Transverse colon (tissue), 4 donors: ENCODE measurements around the gene MAGEA11. TPM values are rescaled to one million over a fixed set of nuclear protein-coding genes. Genes with fewer than 3 reads are reported as not detected.

Experiments
- DNase-seq: peaks from one replicate; pipeline ENCODE4 v3.0.0-alpha.2; 2019
- H3K27ac ChIP-seq, 4 donors: fragments of 200-600 bp; sonication (generic); 2 replicates each; pipeline ENCODE4 v1.5.1; 2016 to 2018; ENCODE audit warnings: inconsistent platforms in 4 of 4
- H3K27me3 ChIP-seq: fragments of 200-600 bp; sonication (generic); 2 replicates; pipeline ENCODE4 v1.5.1; 2017; ENCODE audit warnings: inconsistent platforms
- H3K36me3 ChIP-seq, 4 donors: fragments of 200-600 bp; sonication (generic); 2 replicates each; pipeline ENCODE4 v1.5.1; 2017 to 2019; ENCODE audit warnings: inconsistent platforms in 4 of 4
- H3K4me1 ChIP-seq, 4 donors: fragments of 200-600 bp; sonication (generic); 2 replicates each; pipeline ENCODE4 v1.5.1; 2017 to 2020; ENCODE audit warnings: inconsistent platforms in 4 of 4
- H3K4me3 ChIP-seq, 4 donors: fragments of 200-600 bp; sonication (generic); 1 replicate in 1 of 4; 2 replicates in 3 of 4; pipeline versions ENCODE4 v1.5.1 to v1.6.1; 2017 to 2019; ENCODE audit warnings: inconsistent platforms in 4 of 4
- H3K9me3 ChIP-seq, 2 donors: fragments of 200-600 bp; sonication (generic); 2 replicates each; pipeline ENCODE4 v1.5.1; 2017 to 2019; ENCODE audit warnings: inconsistent platforms in 2 of 2
- EP300 ChIP-seq: sonication (generic); formaldehyde crosslinking; IDR thresholded peaks from one replicate; pipeline ENCODE4 v1.6.1; 2017; ENCODE audit warnings: antibody characterized with exemption, low read depth
- POLR2A ChIP-seq: fragments of 450-650 bp; IDR thresholded peaks from one replicate; pipeline ENCODE4 v1.6.1; 2016; ENCODE audit warnings: antibody characterized with exemption, mild to moderate bottlenecking, moderate library complexity
- POLR2AphosphoS5 ChIP-seq, 3 donors: sonication (generic); formaldehyde crosslinking; IDR thresholded peaks; one replicate each; pipeline ENCODE4 v1.6.1; 2016; ENCODE audit warnings: antibody characterized with exemption in 3 of 3
- WGBS, 2 donors: methylation state at CpG; one replicate each; pipeline ENCODE4 v1.1.5; 2018; ENCODE audit warnings: low coverage in 1 of 2; 5-methylcytosine and 5-hydroxymethylcytosine counted together
- in situ Hi-C, 4 donors: fragments of 200-750 bp; cut with MboI; loops; one replicate each; pipeline versions ENCODE4 v1.15.0 to v1.15.1; 2017; ENCODE audit warnings: low sequenced_read_pairs in 3 of 4, low pct_ligation_motif_present in 1 of 4, low pct_unique_long_range_greater_than_20kb in 1 of 4
- intact Hi-C: fragments of 100-400 bp; cut with DNase I; formaldehyde crosslinking; loops from one replicate; pipeline ENCODE4 v1.15.1; 2023; ENCODE audit warnings: low total_unique reads
- total RNA-seq, 4 donors: library from RNA; depleted of rRNA; stranded (reverse); fragments of >200 nt; gene quantifications; one replicate each; pipeline ENCODE4 v1.1.0, GENCODE V29; 2016
- TF ChIP-seq, protein P1 (sequence below), 5 experiments: fragments of 200-600 bp in 3 of 5; fragments of 450-650 bp in 2 of 5; sonication (generic) in 3 of 5; IDR thresholded peaks; 1 replicate in 2 of 5; 2 replicates in 3 of 5; pipeline ENCODE4 v1.5.1; 2016 to 2017; ENCODE audit warnings: antibody characterized with exemption in 5 of 5, inconsistent platforms in 3 of 5, mild to moderate bottlenecking in 2 of 5, moderate library complexity in 1 of 5

Gene MAGEA11
- total RNA-seq, 4 donors from 2014 or later, result not detected

DNA sequence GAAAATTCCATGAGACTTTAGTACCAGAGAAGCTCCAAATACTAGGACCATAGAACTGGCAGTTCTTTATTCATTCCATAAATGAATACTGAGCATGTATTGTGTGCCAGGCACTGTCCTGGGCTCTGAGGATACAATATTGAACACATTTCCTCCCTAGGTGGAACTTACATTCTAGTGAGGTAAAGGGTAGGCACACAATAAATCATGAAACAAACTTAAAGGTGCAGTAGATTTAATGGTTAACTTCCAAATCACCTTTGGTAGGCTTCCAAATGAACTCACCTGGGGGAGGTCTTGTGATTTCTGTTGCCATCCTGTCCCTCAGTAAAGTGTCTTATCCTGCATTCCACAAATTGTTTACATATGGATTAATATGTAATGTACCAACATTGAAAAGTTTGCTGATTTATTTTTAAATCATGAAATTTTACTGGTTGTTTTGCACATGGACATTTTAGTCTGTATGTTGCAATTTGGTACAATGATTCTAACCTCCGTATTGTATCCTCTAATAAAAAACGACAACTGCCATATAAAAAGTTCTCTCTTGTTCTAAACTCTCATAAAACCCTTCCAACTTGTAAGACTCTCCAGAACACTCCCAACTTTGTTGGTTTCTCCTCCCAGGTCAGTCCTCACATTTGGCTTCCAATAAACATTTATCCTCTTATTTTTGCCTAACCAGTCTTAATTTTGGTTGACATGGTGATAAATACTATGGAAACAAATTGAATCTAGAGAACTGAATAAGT, 4.5 kb upstream of the MAGEA11 start:
- TF ChIP-seq, protein P1, sequence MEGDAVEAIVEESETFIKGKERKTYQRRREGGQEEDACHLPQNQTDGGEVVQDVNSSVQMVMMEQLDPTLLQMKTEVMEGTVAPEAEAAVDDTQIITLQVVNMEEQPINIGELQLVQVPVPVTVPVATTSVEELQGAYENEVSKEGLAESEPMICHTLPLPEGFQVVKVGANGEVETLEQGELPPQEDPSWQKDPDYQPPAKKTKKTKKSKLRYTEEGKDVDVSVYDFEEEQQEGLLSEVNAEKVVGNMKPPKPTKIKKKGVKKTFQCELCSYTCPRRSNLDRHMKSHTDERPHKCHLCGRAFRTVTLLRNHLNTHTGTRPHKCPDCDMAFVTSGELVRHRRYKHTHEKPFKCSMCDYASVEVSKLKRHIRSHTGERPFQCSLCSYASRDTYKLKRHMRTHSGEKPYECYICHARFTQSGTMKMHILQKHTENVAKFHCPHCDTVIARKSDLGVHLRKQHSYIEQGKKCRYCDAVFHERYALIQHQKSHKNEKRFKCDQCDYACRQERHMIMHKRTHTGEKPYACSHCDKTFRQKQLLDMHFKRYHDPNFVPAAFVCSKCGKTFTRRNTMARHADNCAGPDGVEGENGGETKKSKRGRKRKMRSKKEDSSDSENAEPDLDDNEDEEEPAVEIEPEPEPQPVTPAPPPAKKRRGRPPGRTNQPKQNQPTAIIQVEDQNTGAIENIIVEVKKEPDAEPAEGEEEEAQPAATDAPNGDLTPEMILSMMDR (IDR thresholded peaks at IDR 0.05), result no peak
- TF ChIP-seq EP300 (no peak), POLR2A (no peak), POLR2AphosphoS5 (IDR thresholded peaks at IDR 0.05) (no peak)
- no peaks in the 10 kb centered on the region for H3K36me3 ChIP-seq
- no peak overlapping the region for H3K27ac ChIP-seq
- DNase-seq, result no peak
- 42% methylated on average over 2 of the region's 2 CpGs; no CpG with 5 or more reads in 1 of the 2 donors for WGBS, 2 donors
- H3K4me1 ChIP-seq, result no peaks in the 10 kb centered on the region
- no peaks in the 10 kb centered on the region for H3K9me3 ChIP-seq
- no peaks in the 10 kb centered on the region for H3K27me3 ChIP-seq
- no peak overlapping the region for H3K4me3 ChIP-seq
- in situ Hi-C loops, result no loop called here
- intact Hi-C loops, result no loop called here

DNA sequence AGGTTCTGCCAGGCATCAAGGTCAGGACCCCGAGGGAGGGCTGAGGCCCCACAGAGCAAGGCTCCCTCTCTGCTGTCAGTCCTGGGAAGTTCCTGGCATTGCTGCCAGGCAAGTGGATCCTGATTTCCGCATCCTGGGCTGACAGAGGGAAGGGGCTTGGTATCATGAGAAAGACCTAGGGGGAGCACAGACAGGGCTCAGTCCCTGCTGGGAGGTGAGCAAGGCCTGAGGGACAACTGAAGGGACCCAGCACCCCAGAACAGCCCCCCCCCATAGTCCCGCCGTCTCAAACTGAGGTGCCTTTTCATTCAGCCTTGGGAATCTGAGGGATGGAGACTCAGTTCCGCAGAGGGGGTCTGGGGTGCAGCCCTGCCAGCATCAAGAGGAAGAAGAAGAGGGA, 971 bp downstream of the MAGEA11 start:
- 90% methylated on average over 5 of the region's 5 CpGs; no CpG with 5 or more reads in 1 of the 2 donors for WGBS, 2 donors

DNA sequence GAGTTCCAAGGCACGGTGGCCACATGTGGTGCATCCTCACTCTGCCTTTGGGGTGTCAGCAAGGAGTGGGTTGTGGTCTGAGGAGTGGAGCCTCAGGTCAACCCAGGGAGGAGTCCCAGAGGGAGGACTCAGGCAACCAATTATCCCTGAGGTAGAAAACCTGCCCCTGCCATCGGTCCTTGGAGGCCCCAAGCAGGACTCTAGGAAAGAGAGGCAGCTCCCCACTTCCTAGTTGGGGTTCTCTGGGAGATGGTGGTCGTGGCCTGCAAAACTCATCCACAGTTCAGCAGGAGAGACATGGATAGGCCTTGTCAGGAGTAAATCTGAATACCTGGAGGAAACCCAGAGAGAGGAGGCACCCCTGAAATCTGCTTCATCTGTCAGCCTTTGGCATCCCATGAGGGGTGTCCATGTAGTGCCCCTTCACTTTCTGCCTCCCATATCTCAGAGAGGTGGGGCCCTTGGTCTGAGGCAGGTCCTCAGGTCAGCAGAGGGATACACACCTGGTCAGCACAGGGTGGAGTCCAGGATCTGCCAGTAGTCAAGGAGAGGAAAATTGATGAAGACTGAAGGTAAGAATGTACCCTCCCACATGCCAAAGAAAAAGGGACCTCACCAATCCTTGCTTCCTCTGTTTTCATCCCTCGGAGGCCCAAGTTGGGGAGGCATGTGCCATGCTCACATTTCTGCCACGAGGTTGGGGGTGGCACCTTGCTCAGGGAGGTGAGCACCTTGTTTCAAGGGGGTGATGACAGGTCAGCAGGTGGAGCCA, 1.6 kb downstream of the MAGEA11 start:
- no peak for DNase-seq
- H3K36me3 ChIP-seq, result no peaks in the 10 kb centered on the region
- 58% methylated on average over 5 of the region's 5 CpGs; no CpG with 5 or more reads in 1 of the 2 donors for WGBS, 2 donors
- intact Hi-C loops, result no loop called here
- no peaks in the 10 kb centered on the region for H3K27me3 ChIP-seq
- no peaks in the 10 kb centered on the region for H3K4me1 ChIP-seq
- TF ChIP-seq, protein P1 (IDR thresholded peaks at IDR 0.05), result no peak
- TF ChIP-seq EP300 (no peak), POLR2AphosphoS5 (IDR thresholded peaks at IDR 0.05) (no peak), POLR2A (no peak)
- in situ Hi-C loops, result no loop called here
- H3K4me3 ChIP-seq, result no peak overlapping the region
- no peak overlapping the region for H3K27ac ChIP-seq
- H3K9me3 ChIP-seq, result no peaks in the 10 kb centered on the region

More for the DNA sequence above, 971 bp downstream of the MAGEA11 start:
- no peak overlapping the region for H3K4me3 ChIP-seq
- H3K9me3 ChIP-seq, result no peaks in the 10 kb centered on the region
- TF ChIP-seq, protein P1 (IDR thresholded peaks at IDR 0.05), result no peak
- no peak for TF ChIP-seq POLR2AphosphoS5 (IDR thresholded peaks at IDR 0.05)
- no peak for TF ChIP-seq EP300
- TF ChIP-seq POLR2A, result no peak
- intact Hi-C loops, result no loop called here
- H3K27ac ChIP-seq, result no peak overlapping the region
- in situ Hi-C loops, result no loop called here
- no peak for DNase-seq
- no peaks in the 10 kb centered on the region for H3K27me3 ChIP-seq
- H3K4me1 ChIP-seq, result no peaks in the 10 kb centered on the region
- no peaks in the 10 kb centered on the region for H3K36me3 ChIP-seq

DNA sequence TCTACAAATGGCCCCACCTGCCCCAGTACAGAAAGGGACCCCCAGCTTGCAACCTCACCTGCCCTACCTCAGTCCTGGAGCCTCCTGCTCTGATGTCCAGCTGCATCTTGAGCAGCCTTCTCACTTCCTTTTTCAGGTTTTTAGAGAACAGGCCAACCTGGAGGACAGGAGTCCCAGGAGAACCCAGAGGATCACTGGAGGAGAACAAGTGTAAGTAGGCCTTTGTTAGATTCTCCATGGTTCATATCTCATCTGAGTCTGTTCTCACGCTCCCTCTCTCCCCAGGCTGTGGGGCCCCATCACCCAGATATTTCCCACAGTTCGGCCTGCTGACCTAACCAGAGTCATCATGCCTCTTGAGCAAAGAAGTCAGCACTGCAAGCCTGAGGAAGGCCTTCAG, 3.6 kb downstream of the MAGEA11 start:
- H3K27me3 ChIP-seq, result no peaks in the 10 kb centered on the region
- no peak for DNase-seq
- TF ChIP-seq POLR2A (no peak), EP300 (no peak), POLR2AphosphoS5 (IDR thresholded peaks at IDR 0.05) (no peak)
- TF ChIP-seq, protein P1 (IDR thresholded peaks at IDR 0.05), result no peak
- no peaks in the 10 kb centered on the region for H3K4me1 ChIP-seq
- H3K9me3 ChIP-seq, result no peaks in the 10 kb centered on the region
- H3K27ac ChIP-seq, result no peak overlapping the region
- no peak overlapping the region for H3K4me3 ChIP-seq
- intact Hi-C loops (no loop called here), in situ Hi-C loops (no loop called here)
- 90% methylated on average over 2 of the region's 2 CpGs; no CpG with 5 or more reads in 1 of the 2 donors for WGBS, 2 donors
- H3K36me3 ChIP-seq, result no peaks in the 10 kb centered on the region
